Nucleus accumbens (tissue), 56 donors: Measurements from ENCODE around the gene ADPRM.
A peak's percentile ranks its signal among the peaks of the same experiment; 100 is the strongest.
"Not testable (repeated sequence)": the region's sequence is repeated elsewhere in the genome, so short reads cannot be mapped to it uniquely, and the experiment has no call there.

Experiments
- DNase-seq, 56 donors: peaks; one replicate each; lab custom pipeline; 2025; lab: John Stamatoyannopoulos, UW

The ADPRM gene, protein sequence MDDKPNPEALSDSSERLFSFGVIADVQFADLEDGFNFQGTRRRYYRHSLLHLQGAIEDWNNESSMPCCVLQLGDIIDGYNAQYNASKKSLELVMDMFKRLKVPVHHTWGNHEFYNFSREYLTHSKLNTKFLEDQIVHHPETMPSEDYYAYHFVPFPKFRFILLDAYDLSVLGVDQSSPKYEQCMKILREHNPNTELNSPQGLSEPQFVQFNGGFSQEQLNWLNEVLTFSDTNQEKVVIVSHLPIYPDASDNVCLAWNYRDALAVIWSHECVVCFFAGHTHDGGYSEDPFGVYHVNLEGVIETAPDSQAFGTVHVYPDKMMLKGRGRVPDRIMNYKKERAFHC

DNA sequence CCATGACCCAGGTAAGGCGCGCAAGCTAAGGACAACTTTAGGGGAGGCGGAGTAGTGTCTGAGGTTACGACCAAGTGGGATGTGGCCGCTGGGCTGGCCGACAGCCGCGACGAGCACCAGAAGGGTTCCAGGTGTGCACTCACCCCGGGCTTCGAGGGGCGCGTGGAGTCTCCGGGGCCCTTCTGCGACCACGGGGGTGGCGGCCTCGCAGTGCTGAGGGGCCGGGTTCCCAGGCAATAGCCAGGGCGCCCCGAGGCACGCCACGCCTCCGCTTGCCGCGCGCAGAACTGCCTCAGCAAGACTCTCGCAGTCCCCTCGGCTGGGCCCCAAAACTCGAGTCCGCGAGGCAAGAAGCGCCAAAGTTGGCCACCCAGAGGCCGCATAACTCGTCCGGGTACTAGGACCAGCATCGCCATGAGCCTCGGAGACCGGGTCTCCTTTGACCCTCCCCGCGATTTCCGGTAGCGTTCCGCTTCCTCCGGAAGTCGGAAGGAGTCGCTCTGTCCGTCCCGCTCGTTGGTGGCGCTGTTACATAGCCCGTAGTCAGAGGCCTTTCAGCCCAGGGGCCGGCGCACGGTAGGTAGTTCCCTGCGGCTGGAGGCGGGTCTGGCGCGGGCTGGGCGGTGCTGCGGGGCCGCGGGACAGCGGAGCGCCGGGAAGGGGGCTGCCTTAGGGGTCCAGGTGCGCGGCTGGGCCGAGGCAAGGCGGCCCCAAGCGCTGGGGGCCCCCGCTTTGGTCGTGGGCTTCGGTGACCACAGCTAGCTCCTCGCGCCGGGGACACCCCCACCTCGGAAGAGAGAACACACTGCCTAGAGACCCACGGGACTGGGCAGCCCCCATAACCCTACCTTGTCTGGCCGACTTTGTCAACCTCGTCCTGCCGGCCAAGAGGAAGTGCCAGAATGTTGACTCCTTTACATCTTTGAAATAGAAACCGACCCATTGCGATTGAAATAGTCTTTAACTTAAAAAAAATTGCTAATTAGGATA is at the start of gene ADPRM, which contains the start of gene SCO1:
Gene ADPRM, plus strand, starts transcription at position 503 of the 990 bp plus-strand sequence. CDS start 7,333 bp downstream, outside the sequence.
Gene SCO1, minus strand, starts transcription at position 442 of the 990 bp plus-strand sequence. Its CDS starts 26 bp downstream, at position 416.
- DNase-seq = peak; percentile 42 to 96 (median 88)

DNA sequence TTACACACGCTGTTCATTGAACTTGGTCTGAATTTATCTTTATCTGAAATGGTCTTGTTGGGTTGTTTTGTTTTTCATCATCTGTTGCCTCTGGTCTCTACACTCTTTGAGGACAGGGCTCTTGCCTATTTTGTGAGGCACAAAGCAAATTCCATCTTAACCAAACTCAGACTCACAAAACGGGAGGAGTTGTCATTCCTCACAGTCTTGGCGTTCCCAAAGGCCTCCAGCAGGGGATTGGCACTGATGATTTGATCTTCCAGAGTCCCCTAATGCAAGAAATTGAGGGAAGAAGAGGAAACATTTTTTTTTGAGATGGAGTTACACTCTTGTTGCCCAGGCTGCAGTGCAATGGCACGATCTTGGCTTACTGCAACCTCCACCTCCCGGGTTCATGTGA is 49.0 kb upstream of the ADPRM start:
- no peak for DNase-seq

DNA sequence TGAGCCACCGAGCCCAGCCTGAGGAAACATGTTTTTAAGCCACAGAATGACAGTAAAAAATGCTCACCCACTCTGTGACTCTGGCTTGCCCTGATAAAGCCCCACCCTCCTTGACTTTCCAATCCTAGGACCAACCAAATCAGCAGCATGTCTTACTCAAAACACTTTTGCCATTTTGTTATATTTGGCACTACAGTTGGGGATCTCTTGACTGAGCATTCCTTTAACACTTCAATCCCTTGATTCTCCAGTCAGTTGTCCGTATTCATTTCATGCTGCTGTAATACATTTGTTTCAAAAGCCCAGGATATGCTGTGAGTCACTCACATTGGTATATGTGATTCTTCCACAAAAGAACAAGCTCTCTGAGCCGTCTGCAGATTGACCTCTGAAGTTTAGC is 48.4 kb upstream of the ADPRM start:
- DNase-seq = no peak

DNA sequence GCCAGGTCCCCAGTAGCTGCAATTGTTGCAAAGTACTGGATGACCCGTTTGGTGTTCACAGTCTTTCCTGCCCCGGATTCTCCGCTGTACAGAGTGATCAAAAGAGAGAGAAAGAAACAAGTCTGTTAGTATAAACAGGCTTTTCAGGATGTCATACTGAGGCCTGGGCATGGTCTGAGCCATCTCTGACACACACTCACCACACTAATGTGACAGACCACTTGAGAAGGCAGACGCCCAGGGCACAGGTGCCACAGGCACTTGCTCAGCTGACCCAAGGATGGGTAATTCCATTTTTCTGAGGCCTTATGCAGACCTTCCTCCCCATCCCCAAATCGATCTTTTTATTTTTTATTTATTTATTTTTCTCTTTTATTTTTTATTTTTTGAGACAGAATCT is 47.8 kb upstream of the ADPRM start:
- DNase-seq = no peak

DNA sequence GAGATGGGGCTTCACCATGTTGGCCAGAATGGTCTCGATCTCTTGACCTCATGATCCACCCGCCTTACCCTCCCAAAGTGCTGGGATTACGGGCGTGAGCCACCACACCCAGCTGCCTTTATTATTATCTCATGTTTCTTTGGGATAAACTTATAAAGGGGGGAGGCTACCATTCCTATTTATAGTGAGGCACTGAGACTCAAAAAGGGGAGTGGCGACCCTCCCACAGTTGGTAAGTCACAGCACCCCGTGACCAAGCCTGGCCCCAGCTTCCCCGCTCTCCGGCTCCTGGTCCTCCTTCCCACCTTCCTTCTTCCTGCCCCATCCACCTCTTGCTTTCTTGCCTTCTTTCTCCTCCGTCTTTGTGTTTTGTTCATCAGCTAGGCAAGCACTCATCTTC is 45.5 kb upstream of the ADPRM start:
- DNase-seq = no peak

DNA sequence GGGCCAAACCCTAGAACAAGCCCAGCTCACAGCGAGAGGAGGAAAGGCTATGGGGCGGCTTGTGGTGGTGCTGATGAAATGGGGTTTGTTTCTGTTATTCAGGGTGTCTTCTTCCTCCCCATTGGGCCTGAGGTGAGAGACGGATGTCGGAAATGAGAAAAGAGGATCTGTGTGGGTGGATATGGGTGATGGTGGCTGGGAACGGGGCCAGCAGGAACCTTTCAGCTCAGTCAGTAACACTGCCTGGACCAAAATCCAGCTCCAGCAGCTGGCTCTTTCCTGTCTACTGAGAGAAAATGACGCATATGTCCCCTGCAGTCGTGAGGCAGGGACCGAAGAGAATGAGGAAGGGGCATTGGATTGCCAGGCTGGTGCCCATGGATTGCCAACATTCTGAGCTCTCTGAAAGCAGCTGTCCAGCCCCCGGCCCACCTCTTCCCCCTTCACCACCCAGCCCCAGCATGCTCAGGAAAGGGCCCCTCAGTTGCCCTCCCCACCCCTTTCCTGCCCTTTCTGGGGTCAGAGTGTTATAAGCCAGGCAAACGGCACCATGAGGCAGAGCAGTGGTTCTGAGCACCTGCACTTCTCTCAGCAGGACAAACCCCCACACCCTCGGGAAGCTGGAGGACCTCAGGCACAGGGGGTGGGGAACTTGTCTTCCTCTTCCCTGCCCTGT is 44.3 kb upstream of the ADPRM start:
- DNase-seq = peak in 1 of 56 donors; percentile 11

DNA sequence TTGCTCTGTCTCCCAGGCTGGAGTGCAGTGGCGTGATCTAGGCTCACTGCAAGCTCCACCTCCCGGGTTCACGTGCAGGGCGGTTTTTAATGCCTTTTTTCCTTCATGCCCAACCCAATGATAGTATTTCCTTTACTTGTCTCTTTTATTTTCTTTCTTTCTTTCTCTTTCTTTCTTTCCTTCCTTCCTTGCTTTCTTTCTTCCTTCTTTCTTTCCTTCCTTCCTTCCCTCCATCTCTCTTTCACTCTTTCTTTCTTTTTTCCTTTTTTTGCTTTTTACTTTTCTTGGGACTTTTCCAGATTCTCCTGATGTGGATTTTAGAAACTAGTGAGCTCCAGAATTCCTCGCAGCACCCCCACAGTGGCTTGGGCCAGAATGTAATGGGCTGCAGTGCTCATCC is 43.4 kb upstream of the ADPRM start:
- DNase-seq = no peak

DNA sequence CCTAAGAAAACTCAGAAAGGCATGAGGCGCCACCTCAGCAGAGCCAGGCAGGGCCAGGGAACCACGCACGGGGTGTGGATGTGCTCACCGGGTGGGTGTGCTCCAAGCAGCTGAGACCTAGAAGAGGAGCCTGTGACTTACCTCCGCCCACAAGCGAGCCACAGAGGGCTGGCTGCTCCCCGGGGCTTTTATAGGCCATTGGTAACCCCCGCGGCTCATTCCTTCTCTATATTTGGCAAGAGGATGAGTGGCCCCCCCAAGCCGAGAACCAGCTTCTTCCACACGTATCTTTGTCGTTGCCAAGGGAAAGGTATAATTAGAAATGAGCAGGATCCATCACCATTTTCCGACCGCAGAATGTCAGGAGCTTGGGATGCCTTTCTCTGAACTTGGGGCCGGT is 40.2 kb upstream of the ADPRM start, which contains the start of gene MYH3:
Gene MYH3, minus strand, starts transcription at position 162 of the 400 bp plus-strand sequence. CDS start 2,245 bp downstream, outside the sequence.
- DNase-seq = peak in 24 of 56 donors; percentile 2 to 53 (median 27)

DNA sequence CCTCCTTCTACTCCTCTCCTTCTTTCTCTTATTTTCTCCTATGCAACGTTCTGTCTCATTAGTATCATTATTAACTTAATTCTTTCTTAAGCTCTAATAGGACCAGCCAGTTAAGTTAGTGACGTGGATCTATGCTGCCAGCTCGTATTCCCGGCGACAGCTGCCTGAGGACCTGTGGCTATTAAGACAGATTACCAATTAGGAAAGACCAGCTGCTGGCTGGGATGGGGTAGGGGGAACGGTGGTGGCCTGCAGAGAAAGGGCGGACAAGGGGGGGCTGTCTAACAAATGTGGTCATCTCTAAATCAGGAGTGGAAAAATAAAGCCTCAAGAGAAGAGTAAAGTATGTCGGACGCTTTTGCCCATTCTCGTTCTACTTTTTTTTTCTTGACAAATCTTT is 39.5 kb upstream of the ADPRM start:
- no peak for DNase-seq

DNA sequence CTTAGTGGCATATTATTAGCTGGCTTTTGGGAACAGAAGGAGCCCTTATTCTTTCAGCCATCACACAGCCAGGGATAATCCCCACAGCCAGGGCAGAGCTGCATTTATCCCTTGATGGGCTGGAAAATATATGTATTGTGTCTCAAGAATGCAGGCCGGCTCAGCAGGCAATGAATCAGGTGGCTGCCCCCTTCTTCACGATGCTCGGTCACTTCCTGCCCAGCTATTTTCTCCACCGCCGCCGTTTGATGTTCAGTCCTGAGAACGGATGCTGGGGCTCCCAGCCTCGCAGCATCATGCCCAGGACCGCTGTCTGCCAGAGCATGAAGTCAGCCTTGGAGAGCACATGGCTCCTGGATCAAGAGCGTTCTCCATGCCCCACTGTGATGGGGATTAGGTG is 36.0 kb upstream of the ADPRM start:
- DNase-seq = no peak

DNA sequence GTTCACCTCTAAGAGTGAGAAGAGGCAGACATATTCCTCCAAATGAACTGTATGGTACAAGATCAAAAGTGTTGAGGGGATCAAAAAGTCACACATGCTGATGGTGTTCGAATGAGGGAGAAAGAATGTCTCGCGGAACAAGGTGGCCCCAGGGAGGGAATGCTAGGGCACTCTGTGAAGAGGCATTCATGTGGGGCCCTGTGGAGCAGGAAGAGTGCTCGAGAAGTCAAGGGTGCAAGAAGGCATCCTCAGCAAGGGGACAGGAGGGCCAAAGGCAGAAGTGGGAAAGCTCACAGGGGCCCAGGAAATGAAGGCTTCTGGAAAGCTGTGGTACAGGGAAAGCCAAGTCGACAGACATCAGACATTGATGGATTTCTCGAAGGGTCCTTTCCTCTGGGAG is 34.2 kb upstream of the ADPRM start:
- DNase-seq = no peak

DNA sequence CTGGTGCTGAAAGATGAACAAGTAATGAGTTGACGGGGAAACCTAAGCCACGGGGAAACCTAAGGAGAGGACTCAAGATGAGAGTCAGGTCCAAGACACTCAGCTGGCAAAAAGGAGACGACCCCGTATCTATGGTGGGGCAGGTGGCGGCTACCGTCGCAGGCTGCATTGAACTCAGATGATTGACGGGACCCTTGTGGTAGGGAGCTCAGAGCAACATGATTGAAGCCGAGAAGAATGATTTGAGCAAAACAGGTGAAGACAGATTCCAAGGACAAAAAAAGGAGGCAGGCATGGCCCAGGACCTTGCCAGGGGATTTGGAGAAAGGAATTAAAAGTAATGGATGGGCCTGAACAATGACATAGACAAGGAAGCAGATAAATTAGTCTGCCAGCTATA is 32.8 kb upstream of the ADPRM start:
- no peak for DNase-seq

DNA sequence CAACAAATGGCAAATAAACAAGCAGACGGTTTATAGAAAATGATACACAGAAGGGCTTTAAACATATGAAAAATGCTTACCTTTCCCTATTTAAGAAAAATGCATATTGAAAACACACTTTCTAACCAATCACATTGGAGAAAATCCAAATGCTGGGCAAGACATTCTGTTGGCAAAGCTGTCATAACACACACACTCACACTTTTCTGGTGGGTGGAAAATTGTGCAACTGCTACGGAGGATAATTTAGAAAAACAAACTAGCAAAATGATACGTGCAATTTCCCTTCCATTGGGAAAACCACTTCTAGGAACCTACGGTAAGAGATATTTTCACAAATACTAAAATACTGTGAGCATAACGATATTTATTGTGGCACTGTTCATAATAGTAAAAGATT is 30.5 kb upstream of the ADPRM start:
- DNase-seq = no peak

DNA sequence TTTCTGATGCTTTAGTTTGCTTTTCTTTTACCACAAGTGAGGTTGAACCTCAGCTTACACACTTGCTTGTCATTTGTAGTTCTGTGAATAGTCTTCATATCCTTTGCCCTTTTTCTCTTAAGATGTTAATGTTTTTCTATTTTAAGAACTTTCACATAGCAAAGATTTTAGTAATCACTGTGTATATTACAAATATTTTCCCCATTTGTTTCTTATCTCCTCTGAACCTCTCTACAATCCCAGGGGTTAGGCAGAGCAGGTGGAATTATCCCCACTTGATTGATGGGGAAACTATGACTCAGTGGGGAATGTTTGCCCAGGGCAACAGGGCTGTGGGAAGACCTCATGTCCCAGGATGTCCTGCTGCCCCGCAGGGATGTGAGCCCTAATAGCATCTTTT is 28.6 kb upstream of the ADPRM start:
- no peak for DNase-seq

DNA sequence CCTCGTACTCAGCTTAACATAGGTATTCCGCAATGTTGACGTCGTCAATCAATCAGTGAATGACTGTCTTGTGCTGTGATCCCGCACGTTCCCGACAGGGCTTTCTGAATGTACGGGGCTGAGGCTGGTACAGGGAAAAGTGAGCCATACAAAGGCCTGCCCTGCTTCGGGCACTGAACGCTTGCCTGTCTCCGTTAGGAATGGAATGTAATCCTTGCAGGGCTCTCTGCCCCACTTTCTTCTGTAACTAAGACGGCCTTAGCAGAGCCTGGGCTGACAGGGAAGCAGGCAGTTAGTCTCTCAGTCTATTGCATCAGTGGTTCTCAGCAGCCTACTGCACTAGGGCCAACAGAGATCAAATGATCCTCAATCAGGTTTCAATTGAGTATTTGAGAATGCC is 24.1 kb upstream of the ADPRM start:
- no peak for DNase-seq

DNA sequence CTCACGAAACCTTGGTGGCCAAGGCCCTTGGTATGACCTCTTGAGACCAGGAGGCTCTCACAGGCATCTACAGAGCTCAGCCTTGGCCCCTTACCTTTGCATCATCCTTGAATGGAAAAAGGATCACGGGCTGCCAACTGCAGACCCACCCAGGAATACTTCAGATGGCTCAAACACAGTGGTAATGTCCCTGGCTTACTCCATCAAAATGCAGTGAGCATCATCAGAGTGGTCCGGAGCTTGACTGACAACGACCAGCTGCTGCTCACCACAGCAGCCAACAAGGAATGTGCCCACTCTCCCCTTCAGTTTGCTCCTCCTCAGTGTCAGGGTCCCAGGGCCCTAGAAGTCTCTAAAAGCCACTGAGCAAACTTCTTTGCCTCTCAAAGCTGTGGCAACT is 22.7 kb upstream of the ADPRM start:
- no peak for DNase-seq

DNA sequence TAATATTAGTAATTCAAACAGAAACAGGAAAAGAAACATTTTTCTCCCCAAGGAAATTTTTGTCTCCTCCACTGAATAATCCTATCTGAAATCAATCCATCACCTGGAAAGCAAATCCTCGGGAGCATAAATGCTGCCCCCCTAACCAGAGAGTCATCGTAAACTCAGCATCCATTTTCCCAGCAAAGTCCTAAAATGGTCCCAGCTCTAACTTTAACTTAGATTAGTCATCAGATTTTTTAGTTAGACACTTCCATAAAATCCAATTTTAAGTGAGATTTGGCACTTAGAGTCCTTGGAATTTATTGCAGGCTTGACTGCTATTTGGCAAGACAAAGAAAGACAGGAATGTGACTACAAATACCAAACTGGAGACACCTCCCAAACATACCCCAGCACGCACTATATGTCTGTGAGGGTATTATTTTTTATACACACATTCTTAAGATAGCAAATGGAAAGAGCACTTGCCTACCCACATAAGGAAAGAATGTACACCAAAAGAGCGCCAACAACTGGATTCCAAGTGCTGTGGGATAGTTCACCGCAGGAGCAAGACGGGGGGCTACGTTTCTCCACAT is 15.4 kb upstream of the ADPRM start:
- no peak for DNase-seq

DNA sequence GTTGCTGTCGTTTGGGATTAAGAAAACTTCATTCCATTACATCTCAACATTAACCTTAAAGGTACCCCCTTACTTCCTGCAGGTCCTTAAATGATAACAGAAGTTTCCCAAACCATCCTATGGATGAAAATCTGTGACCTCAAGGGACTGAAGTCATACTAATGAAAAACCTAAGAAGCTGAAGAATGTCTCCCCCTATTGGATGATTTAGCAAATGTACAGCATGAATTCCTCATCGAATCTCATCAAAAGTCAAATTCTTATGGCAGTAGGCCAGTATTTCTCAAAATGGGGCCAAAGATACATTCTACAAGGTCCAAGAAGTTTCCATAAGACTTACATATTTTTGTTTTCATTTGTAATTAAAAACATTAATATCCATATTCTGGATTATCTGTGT is 13.5 kb upstream of the ADPRM start:
- no peak for DNase-seq

DNA sequence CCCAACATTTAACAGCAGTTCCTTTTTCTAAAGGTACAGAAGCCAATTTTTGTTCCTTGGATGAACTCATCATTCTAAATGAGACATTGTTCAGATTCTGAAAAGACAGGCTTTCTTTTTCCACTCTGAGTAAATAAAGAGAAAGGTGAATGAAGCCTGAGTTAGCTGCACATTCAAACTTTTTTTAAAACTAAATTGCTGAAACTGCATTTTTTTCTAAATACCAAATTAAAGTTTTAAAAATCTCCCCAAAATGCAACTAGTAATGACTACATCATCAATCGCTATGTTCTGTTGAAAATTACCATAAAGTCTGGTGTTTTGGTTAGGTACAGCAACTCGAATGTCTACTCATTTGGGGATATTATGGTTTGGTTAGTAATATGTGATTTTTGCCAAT is 9.9 kb upstream of the ADPRM start:
- no peak for DNase-seq

DNA sequence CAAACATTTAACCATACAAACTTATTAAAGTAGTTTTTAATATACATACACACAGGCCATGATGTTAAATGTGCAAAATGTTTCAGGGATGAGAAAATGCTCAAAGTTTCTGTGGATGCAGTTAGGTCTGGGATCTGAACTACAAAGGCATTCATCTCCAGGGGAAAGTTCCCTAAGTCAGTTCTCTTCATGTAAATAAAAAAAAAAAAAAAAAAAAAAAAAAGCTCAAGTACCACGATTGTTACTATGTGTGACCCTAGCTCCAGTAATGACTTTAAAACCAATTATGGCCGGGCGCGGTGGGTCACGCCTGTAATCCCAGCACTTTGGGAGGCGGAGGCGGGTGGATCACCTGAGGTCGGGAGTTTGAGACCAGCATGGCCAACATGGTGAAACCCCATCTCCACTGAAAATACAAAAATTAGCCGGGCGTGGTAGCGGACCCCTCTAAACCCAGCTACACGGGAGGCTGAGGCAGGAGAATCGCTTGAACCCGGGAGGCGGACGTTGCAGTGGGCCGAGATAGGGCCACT is 1.5 kb upstream of the ADPRM start:
- not testable (repeated sequence) for DNase-seq
